Brain microvascular endothelial cell (primary cell): ENCODE results near the gene SUMF1.

ENCODE experiments used
- DNase-seq: peaks from one replicate; pipeline ENCODE4 v3.0.0-alpha.2; 2020
- H3K27ac ChIP-seq: fragments of 250-450 bp; sonication (Bioruptor Pico); 2 replicates; pipeline ENCODE4 v1.5.1; 2020; ENCODE audit warnings: mild to moderate bottlenecking, moderate library complexity
- H3K27me3 ChIP-seq: fragments of 250-450 bp; sonication (Bioruptor Pico); replicated peaks from 2 replicates; pipeline ENCODE4 v1.5.1; 2020; ENCODE audit warnings: mild to moderate bottlenecking
- H3K36me3 ChIP-seq: fragments of 250-450 bp; sonication (Bioruptor Pico); replicated peaks from 2 replicates; pipeline ENCODE4 v1.5.1; 2020; ENCODE audit warnings: mild to moderate bottlenecking
- H3K4me3 ChIP-seq: 2 replicates; pipeline ENCODE4 v1.5.1; 2011; ENCODE audit warnings: low read depth, mild to moderate bottlenecking, control low read depth, low read length, moderate library complexity
- in situ Hi-C: cut with HindIII; loops from 2 replicates; pipeline ENCODE4 v1.10.0; 2017; ENCODE audit warnings: low sequenced_read_pairs, low pct_ligation_motif_present
- TF ChIP-seq, protein P1 (sequence below): IDR thresholded peaks from 2 replicates; pipeline ENCODE4 v1.5.1; 2011; ENCODE audit warnings: low read depth, mild to moderate bottlenecking, moderate library complexity, low read length, control low read depth, inconsistent platforms; ENCODE audit errors: missing control alignments

Gene SUMF1

DNA sequence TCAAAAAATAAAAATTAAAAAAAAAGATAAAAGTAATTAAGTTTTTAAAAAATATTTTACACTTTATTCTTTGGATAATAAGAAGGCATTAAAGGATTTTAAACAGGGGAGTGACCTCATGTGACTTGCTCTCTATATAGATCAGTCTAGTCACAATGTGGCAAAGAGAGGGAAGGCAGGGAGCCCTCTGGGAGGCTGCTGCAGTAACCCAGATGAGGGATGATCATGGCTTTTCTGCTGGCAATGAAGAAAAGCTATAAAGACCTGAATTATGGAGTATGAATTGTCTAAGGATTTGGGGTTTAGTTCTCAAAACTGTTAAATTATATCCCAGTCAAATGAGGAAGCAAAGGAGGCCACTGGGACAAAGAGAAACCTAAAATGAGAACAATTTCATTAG is 58.1 kb downstream of the SUMF1 start:
- Histone ChIP-seq H3K27ac (no peak overlapping the region), H3K4me3 (no peak overlapping the region), H3K27me3 (no peaks in the 10 kb centered on the region), H3K36me3 (no peaks in the 10 kb centered on the region)
- no peak for DNase-seq
- TF ChIP-seq, protein P1, sequence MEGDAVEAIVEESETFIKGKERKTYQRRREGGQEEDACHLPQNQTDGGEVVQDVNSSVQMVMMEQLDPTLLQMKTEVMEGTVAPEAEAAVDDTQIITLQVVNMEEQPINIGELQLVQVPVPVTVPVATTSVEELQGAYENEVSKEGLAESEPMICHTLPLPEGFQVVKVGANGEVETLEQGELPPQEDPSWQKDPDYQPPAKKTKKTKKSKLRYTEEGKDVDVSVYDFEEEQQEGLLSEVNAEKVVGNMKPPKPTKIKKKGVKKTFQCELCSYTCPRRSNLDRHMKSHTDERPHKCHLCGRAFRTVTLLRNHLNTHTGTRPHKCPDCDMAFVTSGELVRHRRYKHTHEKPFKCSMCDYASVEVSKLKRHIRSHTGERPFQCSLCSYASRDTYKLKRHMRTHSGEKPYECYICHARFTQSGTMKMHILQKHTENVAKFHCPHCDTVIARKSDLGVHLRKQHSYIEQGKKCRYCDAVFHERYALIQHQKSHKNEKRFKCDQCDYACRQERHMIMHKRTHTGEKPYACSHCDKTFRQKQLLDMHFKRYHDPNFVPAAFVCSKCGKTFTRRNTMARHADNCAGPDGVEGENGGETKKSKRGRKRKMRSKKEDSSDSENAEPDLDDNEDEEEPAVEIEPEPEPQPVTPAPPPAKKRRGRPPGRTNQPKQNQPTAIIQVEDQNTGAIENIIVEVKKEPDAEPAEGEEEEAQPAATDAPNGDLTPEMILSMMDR, result no peak
- in situ Hi-C loops, result no loop called here

DNA sequence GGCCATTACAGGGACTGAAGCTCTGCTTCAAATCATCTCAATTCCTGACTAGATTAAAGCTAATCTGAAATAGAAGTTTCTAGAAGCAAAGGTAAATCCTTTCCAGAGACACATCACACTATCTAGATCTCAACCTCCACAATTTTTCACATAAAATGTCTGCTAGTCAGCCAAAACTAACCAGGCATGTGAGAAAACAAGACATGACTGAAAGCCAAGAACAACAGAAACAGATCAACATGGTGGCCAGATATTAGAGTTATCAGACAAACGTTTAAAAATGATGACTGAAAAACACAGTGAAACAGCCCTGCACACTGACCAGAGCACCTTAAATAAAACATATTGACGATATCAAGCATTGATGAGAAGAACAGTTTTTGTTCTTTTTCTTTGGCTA is 59.1 kb downstream of the SUMF1 start:
- H3K27ac ChIP-seq, result no peak overlapping the region
- no peak for DNase-seq
- in situ Hi-C loops, result no loop called here
- H3K36me3 ChIP-seq, result no peaks in the 10 kb centered on the region
- TF ChIP-seq, protein P1, result no peak
- H3K27me3 ChIP-seq, result no peaks in the 10 kb centered on the region
- H3K4me3 ChIP-seq, result no peak overlapping the region

DNA sequence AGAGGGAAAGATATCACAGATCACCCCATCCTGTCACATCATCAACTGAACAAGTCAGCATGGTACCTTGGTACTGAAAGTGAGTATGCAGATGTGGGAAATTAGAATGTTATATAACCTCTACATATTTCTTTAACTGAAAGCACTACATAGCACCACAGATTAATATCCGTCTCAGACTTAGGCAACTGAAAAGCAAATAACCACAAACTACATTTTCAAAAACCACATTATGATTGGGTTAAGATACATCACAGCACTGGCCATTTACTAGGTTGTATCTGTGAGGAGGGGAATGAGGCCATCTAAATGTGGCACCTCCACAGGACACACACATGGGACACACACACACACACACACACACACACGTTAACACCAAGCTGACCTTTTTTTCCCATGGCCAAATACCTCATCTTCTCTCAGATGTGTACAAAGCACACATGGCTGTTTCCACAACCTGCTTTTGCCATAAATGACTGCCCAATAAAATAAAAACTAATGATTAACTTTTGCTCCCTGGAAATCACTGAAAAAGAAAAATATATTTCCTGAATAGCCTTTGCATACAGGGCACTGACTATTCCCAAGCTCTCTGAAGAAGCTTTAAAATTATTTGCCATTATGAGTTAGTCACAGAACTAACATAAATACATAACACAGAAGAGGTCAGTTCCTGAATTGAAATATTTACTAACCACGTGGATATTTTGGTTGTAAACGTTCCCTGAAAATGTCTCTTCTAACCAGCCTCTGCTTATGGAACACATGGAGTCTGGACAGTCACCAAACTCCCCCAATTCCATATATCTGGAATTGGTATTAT is 60.1 kb downstream of the SUMF1 start:
- in situ Hi-C loops, result no loop called here
- TF ChIP-seq, protein P1, result no peak

DNA sequence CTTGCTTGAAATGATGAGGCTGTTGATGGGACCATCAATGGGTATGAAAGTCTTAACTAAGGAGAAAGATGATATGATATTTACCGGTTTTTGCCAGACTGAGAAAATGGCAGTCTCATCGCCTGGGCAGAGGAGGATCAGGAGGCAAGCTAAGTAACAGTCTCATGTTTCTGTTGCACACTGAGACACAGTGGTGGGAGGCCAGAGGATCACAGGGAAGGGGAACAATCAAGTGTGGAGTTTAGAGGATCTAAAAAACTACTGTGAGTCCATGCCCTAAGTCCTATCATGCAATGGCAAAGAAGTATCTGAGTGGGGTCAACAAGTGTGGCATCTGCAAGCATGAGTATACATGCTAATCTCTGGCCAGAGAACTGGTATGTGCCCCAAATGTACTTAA is 62.2 kb downstream of the SUMF1 start:
- in situ Hi-C loops, result no loop called here
- no peaks in the 10 kb centered on the region for H3K27me3 ChIP-seq
- H3K36me3 ChIP-seq, result no peaks in the 10 kb centered on the region
- DNase-seq, result no peak
- no peak overlapping the region for H3K27ac ChIP-seq
- no peak overlapping the region for H3K4me3 ChIP-seq
- TF ChIP-seq, protein P1, result no peak

More for the DNA sequence above, 60.1 kb downstream of the SUMF1 start:
- H3K27me3 ChIP-seq, result no peaks in the 10 kb centered on the region
- H3K36me3 ChIP-seq, result no peaks in the 10 kb centered on the region
- DNase-seq, result no peak
- H3K27ac ChIP-seq, result no peak overlapping the region
- H3K4me3 ChIP-seq, result no peak overlapping the region

DNA sequence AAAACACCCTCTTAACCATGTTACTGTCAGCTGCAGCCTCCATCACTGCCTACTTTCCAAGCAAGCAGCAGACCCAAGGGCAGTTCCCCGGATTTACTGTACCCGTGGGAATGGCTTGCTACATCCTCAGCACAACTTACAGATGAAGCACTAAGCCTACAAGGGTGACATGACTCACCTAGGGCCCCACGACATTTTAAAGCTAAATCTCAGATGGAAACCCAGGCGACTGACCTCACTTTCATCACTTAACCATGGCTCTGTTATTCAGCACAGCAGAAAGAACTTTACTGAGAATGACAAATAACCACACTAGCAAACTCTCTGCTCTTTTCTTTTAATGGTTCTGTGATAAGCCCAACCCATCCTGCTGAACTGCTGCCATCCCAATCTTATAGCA is 65.6 kb downstream of the SUMF1 start:
- Histone ChIP-seq H3K4me3 (no peak overlapping the region), H3K27ac (no peak overlapping the region), H3K27me3 (no peaks in the 10 kb centered on the region), H3K36me3 (no peaks in the 10 kb centered on the region)
- peak; percentile 15 for DNase-seq
- in situ Hi-C loops, result no loop called here
- TF ChIP-seq, protein P1, result no peak

DNA sequence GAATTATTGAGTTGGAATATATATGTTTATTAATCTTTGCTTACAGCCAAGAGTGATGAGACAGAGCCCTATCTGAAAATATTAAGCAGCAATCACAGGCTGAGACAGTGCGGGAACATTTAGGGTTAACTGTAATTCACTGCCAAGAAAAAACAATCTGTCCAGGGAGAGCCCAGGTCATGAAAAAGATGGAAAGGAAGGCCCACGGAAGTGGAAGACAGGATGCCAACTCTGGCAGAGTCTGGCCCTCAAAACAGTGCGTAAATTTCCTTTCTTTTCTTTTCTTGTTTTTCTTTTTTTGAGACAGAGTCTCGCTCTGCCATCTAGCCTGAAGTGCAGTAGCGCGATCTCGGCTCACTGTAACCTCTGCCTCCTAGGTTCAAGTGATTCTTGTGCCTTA is 67.6 kb downstream of the SUMF1 start:
- no peaks in the 10 kb centered on the region for H3K36me3 ChIP-seq
- TF ChIP-seq, protein P1, result no peak
- no peak for DNase-seq
- no peaks in the 10 kb centered on the region for H3K27me3 ChIP-seq
- H3K4me3 ChIP-seq, result no peak overlapping the region
- H3K27ac ChIP-seq, result no peak overlapping the region
- in situ Hi-C loops, result no loop called here
